Mesothelial cell of epicardium (in vitro differentiated cells): ENCODE results near the gene TSNAX. TPM values are rescaled to one million over a fixed set of nuclear protein-coding genes. Genes with fewer than 3 reads are reported as not detected.

Source experiments
- DNase-seq, 2 experiments: peaks; one replicate each; pipeline ENCODE4 v3.0.0; 2021; ENCODE audit warnings: low spot score in 2 of 2; ENCODE audit not compliant: unreplicated experiment in 2 of 2
- H3K27ac Mint-ChIP-seq: 2 replicates; pipeline ENCODE4 v1.8.0; 2021; ENCODE audit warnings: mixed read lengths
- H3K27me3 Mint-ChIP-seq: 2 replicates; pipeline ENCODE4 v1.8.0; 2021; ENCODE audit warnings: low read depth, mixed read lengths
- H3K36me3 Mint-ChIP-seq: 2 replicates; pipeline ENCODE4 v1.8.0; 2021; ENCODE audit warnings: mixed read lengths
- H3K4me1 Mint-ChIP-seq: 2 replicates; pipeline ENCODE4 v1.8.0; 2021; ENCODE audit warnings: mixed read lengths
- H3K4me3 Mint-ChIP-seq: 2 replicates; pipeline ENCODE4 v1.8.0; 2021; ENCODE audit warnings: mild to moderate bottlenecking, moderate library complexity, mixed read lengths
- H3K9me3 Mint-ChIP-seq: 2 replicates; pipeline ENCODE4 v1.8.0; 2021; ENCODE audit warnings: mixed read lengths
- CTCF ChIP-seq: fragments of 200-600 bp; sonication (generic); IDR thresholded peaks from one replicate; pipeline ENCODE4 v1.5.0; 2021; ENCODE audit warnings: antibody characterized with exemption; ENCODE audit not compliant: unreplicated experiment
- total RNA-seq: library from RNA; stranded (reverse); gene quantifications from 3 replicates; pipeline ENCODE4 v1.2.1, GENCODE V29; 2021

TSNAX gene
- total RNA-seq, 1 donor from 2014 or later, result 31.2 TPM

GRCh38 chr1:231576804-231577718 lies 48.6 kb downstream of the TSNAX start:
- no peak for DNase-seq
- no peak for TF ChIP-seq CTCF
- Mint-ChIP-seq H3K9me3 (no peaks in the 10 kb centered on the region), H3K36me3 (peaks cover 2% of the 10 kb centered on the region), H3K27ac (no peak overlapping the region), H3K4me1 (peaks cover 3% of the 10 kb centered on the region), H3K27me3 (no peaks in the 10 kb centered on the region), H3K4me3 (no peak overlapping the region)

GRCh38 chr1:231580874-231581273 lies 52.4 kb downstream of the TSNAX start:
- Mint-ChIP-seq H3K9me3 (no peaks in the 10 kb centered on the region), H3K27me3 (no peaks in the 10 kb centered on the region), H3K4me1 (peaks cover 10% of the 10 kb centered on the region), H3K4me3 (no peak overlapping the region), H3K36me3 (peaks cover 2% of the 10 kb centered on the region), H3K27ac (no peak overlapping the region)
- TF ChIP-seq CTCF, result no peak
- no peak for DNase-seq

- DNase-seq, result no peak
- H3K4me3 Mint-ChIP-seq, result no peak overlapping the region
- TF ChIP-seq CTCF, result no peak
- peaks cover 10% of the 10 kb centered on the region for H3K4me1 Mint-ChIP-seq
- no peak overlapping the region for H3K27ac Mint-ChIP-seq
- no peaks in the 10 kb centered on the region for H3K27me3 Mint-ChIP-seq
- H3K36me3 Mint-ChIP-seq, result peaks cover 2% of the 10 kb centered on the region
- no peaks in the 10 kb centered on the region for H3K9me3 Mint-ChIP-seq
Measured at GRCh38 chr1:231581859-231582258, 53.4 kb downstream of the TSNAX start.

- Mint-ChIP-seq H3K4me1 (peaks cover 10% of the 10 kb centered on the region), H3K36me3 (peaks cover 2% of the 10 kb centered on the region), H3K9me3 (no peaks in the 10 kb centered on the region), H3K27me3 (no peaks in the 10 kb centered on the region), H3K27ac (no peak overlapping the region), H3K4me3 (no peak overlapping the region)
- no peak for DNase-seq
- no peak for TF ChIP-seq CTCF
Measured at GRCh38 chr1:231583376-231583775, 54.9 kb downstream of the TSNAX start.

GRCh38 chr1:231584117-231584516 lies 55.6 kb downstream of the TSNAX start:
- peaks cover 10% of the 10 kb centered on the region for H3K4me1 Mint-ChIP-seq
- H3K4me3 Mint-ChIP-seq, result no peak overlapping the region
- no peak for TF ChIP-seq CTCF
- no peaks in the 10 kb centered on the region for H3K9me3 Mint-ChIP-seq
- peak overlapping the region; percentile 14 for H3K27ac Mint-ChIP-seq
- no peaks in the 10 kb centered on the region for H3K27me3 Mint-ChIP-seq
- no peak for DNase-seq
- no peaks in the 10 kb centered on the region for H3K36me3 Mint-ChIP-seq
